GM13976 (cell line): ENCODE measurements around the gene PROM2.

ENCODE experiments used
- DNase-seq: peaks from one replicate; pipeline ENCODE4 v3.0.0; 2012; ENCODE audit warnings: low spot score
- CTCF ChIP-seq: IDR thresholded peaks from 2 replicates; pipeline ENCODE4 v1.5.1; 2012; ENCODE audit warnings: borderline replicate concordance, mild to moderate bottlenecking; ENCODE audit not compliant: insufficient read depth; ENCODE audit errors: extremely low read depth, missing control alignments, control extremely low read depth
- in situ Hi-C: fragments of 300-500 bp; cut with MboI; formaldehyde crosslinking; loops from one replicate; pipeline ENCODE4 v1.12.0; 2022; ENCODE audit warnings: low sequenced_read_pairs, mixed read lengths, inconsistent platforms; ENCODE audit not compliant: unreplicated experiment

Gene PROM2

GRCh38 chr2:95320344-95320712 lies 46.1 kb downstream of the PROM2 start:
- DNase-seq = no peak
- in situ Hi-C loops = no loop called here
- no peak for TF ChIP-seq CTCF

- no peak for TF ChIP-seq CTCF
- in situ Hi-C loops = no loop called here
These were observed 46.9 kb downstream of the PROM2 start for GRCh38 chr2:95320986-95321767.

GRCh38 chr2:95323347-95324155 lies 49.3 kb downstream of the PROM2 start:
- DNase-seq = no peak
- in situ Hi-C loops = no loop called here
- TF ChIP-seq CTCF = no peak

More at GRCh38 chr2:95320986-95321767, 46.9 kb downstream of the PROM2 start:
- no peak for DNase-seq

GRCh38 chr2:95325026-95325425 lies 50.8 kb downstream of the PROM2 start:
- no peak for TF ChIP-seq CTCF
- no peak for DNase-seq
- in situ Hi-C loops = no loop called here

- DNase-seq = no peak
- in situ Hi-C loops = no loop called here
- no peak for TF ChIP-seq CTCF
These were observed 51.6 kb downstream of the PROM2 start for GRCh38 chr2:95325590-95326432.
